ENCODE data around the gene NCSTN.

NCSTN gene

GRCh38 chr1:160342953-160343869, at the start of gene NCSTN, which contains the start of gene COPA:
Gene NCSTN (plus strand): TSS chr1:160343383. CDS start chr1:160343397, 14 bp downstream.
Gene COPA (minus strand): TSS chr1:160343250. CDS start chr1:160343170, 80 bp downstream.
- Histone ChIP-seq H3K4me3 (ENCODE audit: low read length in 2 of 2) (peak within 1 kb of the TSS; percentile 92 to 99), H3K9me3 (ENCODE audit: control insufficient read depth in 2 of 2, low read length in 2 of 2) (no peaks in the 10 kb centered on the region), H3K27ac (ENCODE audit: low read depth in 2 of 2, low read length in 2 of 2) (peak within 1 kb of the TSS; percentile 87 to 91), H3K4me1 (ENCODE audit: control insufficient read depth in 2 of 2, insufficient read depth in 2 of 2, low read length in 2 of 2) (peaks cover 23 to 29% of the 10 kb centered on the region in 2 donors), H3K27me3 (ENCODE audit: control insufficient read depth in 2 of 2, insufficient read depth in 2 of 2, low read length in 2 of 2) (no peaks in the 10 kb centered on the region), H3K9ac (ENCODE audit: low read depth in 1 of 2, low read length in 2 of 2) (peak within 1 kb of the TSS; percentile 97 to 99), H3K36me3 (ENCODE audit: control insufficient read depth in 2 of 2, insufficient read depth in 2 of 2, low read length in 2 of 2) (peaks cover 35 to 39% of the 10 kb centered on the region in 2 donors)

GRCh38 chr1:160296036-160296435, 47.1 kb upstream of the NCSTN start:
- Histone ChIP-seq H3K4me1 (ENCODE audit: control insufficient read depth in 2 of 2, insufficient read depth in 2 of 2, low read length in 2 of 2) (no peaks in the 10 kb centered on the region), H3K27ac (ENCODE audit: low read depth in 2 of 2, low read length in 2 of 2) (no peak overlapping the region), H3K36me3 (ENCODE audit: control insufficient read depth in 2 of 2, insufficient read depth in 2 of 2, low read length in 2 of 2) (peaks cover 80 to 84% of the 10 kb centered on the region in 2 donors), H3K27me3 (ENCODE audit: control insufficient read depth in 2 of 2, insufficient read depth in 2 of 2, low read length in 2 of 2) (no peaks in the 10 kb centered on the region), H3K4me3 (ENCODE audit: low read length in 2 of 2) (no peak overlapping the region), H3K9ac (ENCODE audit: low read depth in 1 of 2, low read length in 2 of 2) (no peak overlapping the region), H3K9me3 (ENCODE audit: control insufficient read depth in 2 of 2, low read length in 2 of 2) (no peaks in the 10 kb centered on the region)

DNA sequence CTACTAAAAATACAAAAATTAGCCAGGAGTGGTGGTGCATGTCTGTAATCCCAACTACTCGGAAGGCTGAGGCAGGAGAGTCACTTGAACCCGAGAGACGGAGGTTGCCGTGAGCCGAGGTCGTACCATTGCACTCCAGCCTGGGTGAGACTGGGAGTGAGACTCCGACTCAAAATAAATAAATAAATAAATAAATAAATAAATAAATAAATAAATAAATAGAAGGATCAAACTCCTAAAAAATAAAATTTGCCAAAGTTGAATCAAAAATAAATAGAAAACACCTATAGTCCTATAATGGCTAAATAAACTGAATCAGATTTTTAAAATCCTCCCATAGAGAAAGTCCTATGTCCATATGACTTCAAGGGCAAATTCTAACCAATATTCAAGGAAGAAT, 43.0 kb upstream of the NCSTN start:
- no peaks in the 10 kb centered on the region for H3K9me3 ChIP-seq (ENCODE audit: control insufficient read depth in 2 of 2, low read length in 2 of 2)
- peaks cover 60 to 64% of the 10 kb centered on the region in 2 donors for H3K36me3 ChIP-seq (ENCODE audit: control insufficient read depth in 2 of 2, insufficient read depth in 2 of 2, low read length in 2 of 2)
- no peaks in the 10 kb centered on the region for H3K4me1 ChIP-seq (ENCODE audit: control insufficient read depth in 2 of 2, insufficient read depth in 2 of 2, low read length in 2 of 2)
- H3K9ac ChIP-seq (ENCODE audit: low read depth in 1 of 2, low read length in 2 of 2): no peak overlapping the region
- H3K27ac ChIP-seq (ENCODE audit: low read depth in 2 of 2, low read length in 2 of 2): no peak overlapping the region
- H3K4me3 ChIP-seq (ENCODE audit: low read length in 2 of 2): no peak overlapping the region
- H3K27me3 ChIP-seq (ENCODE audit: control insufficient read depth in 2 of 2, insufficient read depth in 2 of 2, low read length in 2 of 2): no peaks in the 10 kb centered on the region

- H3K27ac ChIP-seq (ENCODE audit: low read depth in 2 of 2, low read length in 2 of 2): no peak overlapping the region
- H3K9ac ChIP-seq (ENCODE audit: low read depth in 1 of 2, low read length in 2 of 2): no peak overlapping the region
- no peaks in the 10 kb centered on the region for H3K27me3 ChIP-seq (ENCODE audit: control insufficient read depth in 2 of 2, insufficient read depth in 2 of 2, low read length in 2 of 2)
- H3K4me3 ChIP-seq (ENCODE audit: low read length in 2 of 2): no peak overlapping the region
- H3K4me1 ChIP-seq (ENCODE audit: control insufficient read depth in 2 of 2, insufficient read depth in 2 of 2, low read length in 2 of 2): no peaks in the 10 kb centered on the region
- H3K36me3 ChIP-seq (ENCODE audit: control insufficient read depth in 2 of 2, insufficient read depth in 2 of 2, low read length in 2 of 2): peaks cover 79 to 85% of the 10 kb centered on the region in 2 donors
- H3K9me3 ChIP-seq (ENCODE audit: control insufficient read depth in 2 of 2, low read length in 2 of 2): no peaks in the 10 kb centered on the region
These were observed 35.9 kb upstream of the NCSTN start for GRCh38 chr1:160307118-160307791.

GRCh38 chr1:160308451-160309184, 34.6 kb upstream of the NCSTN start:
- H3K27me3 ChIP-seq (ENCODE audit: control insufficient read depth in 2 of 2, insufficient read depth in 2 of 2, low read length in 2 of 2): no peaks in the 10 kb centered on the region
- H3K4me3 ChIP-seq (ENCODE audit: low read length in 2 of 2): no peak overlapping the region
- peaks cover 81 to 85% of the 10 kb centered on the region in 2 donors for H3K36me3 ChIP-seq (ENCODE audit: control insufficient read depth in 2 of 2, insufficient read depth in 2 of 2, low read length in 2 of 2)
- no peak overlapping the region for H3K27ac ChIP-seq (ENCODE audit: low read depth in 2 of 2, low read length in 2 of 2)
- no peaks in the 10 kb centered on the region for H3K4me1 ChIP-seq (ENCODE audit: control insufficient read depth in 2 of 2, insufficient read depth in 2 of 2, low read length in 2 of 2)
- no peak overlapping the region for H3K9ac ChIP-seq (ENCODE audit: low read depth in 1 of 2, low read length in 2 of 2)
- H3K9me3 ChIP-seq (ENCODE audit: control insufficient read depth in 2 of 2, low read length in 2 of 2): no peaks in the 10 kb centered on the region

DNA sequence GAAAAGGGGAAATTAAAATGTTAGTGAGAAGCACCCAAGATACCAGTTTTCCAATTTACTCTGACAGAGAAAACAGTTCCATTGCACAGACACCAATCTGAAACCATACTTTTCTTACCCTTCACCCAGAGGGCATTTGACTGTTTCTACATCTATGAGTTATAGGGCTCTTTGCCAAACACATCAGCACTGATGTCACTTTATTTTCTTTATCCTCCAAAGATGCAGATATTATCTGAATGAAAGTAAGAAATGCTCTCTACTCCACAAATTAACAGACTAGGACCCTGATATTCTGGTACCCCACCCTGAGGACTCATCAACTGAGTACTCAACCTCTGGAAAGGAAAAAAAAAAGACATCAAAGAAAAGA, 34.0 kb upstream of the NCSTN start:
- no peaks in the 10 kb centered on the region for H3K9me3 ChIP-seq (ENCODE audit: control insufficient read depth in 2 of 2, low read length in 2 of 2)
- H3K27ac ChIP-seq (ENCODE audit: low read depth in 2 of 2, low read length in 2 of 2): no peak overlapping the region
- H3K9ac ChIP-seq (ENCODE audit: low read depth in 1 of 2, low read length in 2 of 2): no peak overlapping the region
- no peaks in the 10 kb centered on the region for H3K4me1 ChIP-seq (ENCODE audit: control insufficient read depth in 2 of 2, insufficient read depth in 2 of 2, low read length in 2 of 2)
- no peak overlapping the region for H3K4me3 ChIP-seq (ENCODE audit: low read length in 2 of 2)
- no peaks in the 10 kb centered on the region for H3K27me3 ChIP-seq (ENCODE audit: control insufficient read depth in 2 of 2, insufficient read depth in 2 of 2, low read length in 2 of 2)
- H3K36me3 ChIP-seq (ENCODE audit: control insufficient read depth in 2 of 2, insufficient read depth in 2 of 2, low read length in 2 of 2): peaks cover 84 to 87% of the 10 kb centered on the region in 2 donors

GRCh38 chr1:160309571-160309970, 33.6 kb upstream of the NCSTN start:
- Histone ChIP-seq H3K27me3 (ENCODE audit: control insufficient read depth in 2 of 2, insufficient read depth in 2 of 2, low read length in 2 of 2) (no peaks in the 10 kb centered on the region), H3K36me3 (ENCODE audit: control insufficient read depth in 2 of 2, insufficient read depth in 2 of 2, low read length in 2 of 2) (peaks cover 84 to 87% of the 10 kb centered on the region in 2 donors), H3K9me3 (ENCODE audit: control insufficient read depth in 2 of 2, low read length in 2 of 2) (no peaks in the 10 kb centered on the region), H3K9ac (ENCODE audit: low read depth in 1 of 2, low read length in 2 of 2) (no peak overlapping the region), H3K27ac (ENCODE audit: low read depth in 2 of 2, low read length in 2 of 2) (no peak overlapping the region), H3K4me3 (ENCODE audit: low read length in 2 of 2) (no peak overlapping the region), H3K4me1 (ENCODE audit: control insufficient read depth in 2 of 2, insufficient read depth in 2 of 2, low read length in 2 of 2) (no peaks in the 10 kb centered on the region)

DNA sequence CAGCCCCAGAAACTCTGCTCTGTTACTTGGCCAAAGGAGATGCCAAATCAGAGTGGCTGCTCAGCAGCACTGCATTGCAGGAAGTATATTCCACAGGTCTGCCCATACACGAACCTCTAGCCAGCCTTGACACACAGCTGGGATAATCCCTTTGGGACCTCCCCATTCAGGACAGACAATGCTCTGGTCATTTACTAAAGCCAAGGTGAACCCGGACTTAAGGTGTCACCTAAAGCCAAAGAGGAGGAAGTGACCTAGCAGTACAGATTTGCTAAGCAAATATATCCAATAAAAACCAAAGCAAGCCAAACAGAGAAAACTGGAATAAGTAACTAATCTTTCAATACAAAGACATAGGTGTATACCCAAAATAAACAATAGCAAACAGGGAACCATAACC, 27.8 kb upstream of the NCSTN start:
- H3K9ac ChIP-seq (ENCODE audit: low read depth in 1 of 2, low read length in 2 of 2): no peak overlapping the region
- no peak overlapping the region for H3K4me3 ChIP-seq (ENCODE audit: low read length in 2 of 2)
- H3K9me3 ChIP-seq (ENCODE audit: control insufficient read depth in 2 of 2, low read length in 2 of 2): no peaks in the 10 kb centered on the region

DNA sequence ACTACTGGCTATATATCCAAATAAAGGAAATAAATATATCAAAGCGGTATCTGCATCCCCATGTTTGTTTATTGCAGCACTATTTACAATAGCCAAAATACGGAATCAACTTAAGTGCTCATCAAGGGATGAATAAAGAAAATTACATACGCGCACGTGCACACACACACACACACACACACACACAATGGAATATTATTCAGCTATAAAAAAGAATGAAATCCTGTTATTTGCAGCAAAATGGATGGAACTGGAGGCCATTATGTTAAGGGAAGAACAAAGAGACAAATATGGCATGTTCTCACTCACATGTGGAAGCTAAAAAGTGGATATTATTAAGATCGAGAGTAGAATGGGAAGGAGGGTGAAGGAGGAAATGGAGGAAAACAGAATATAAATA, 20.4 kb upstream of the NCSTN start:
- Histone ChIP-seq H3K36me3 (ENCODE audit: control insufficient read depth in 2 of 2, insufficient read depth in 2 of 2, low read length in 2 of 2) (peaks cover 50 to 63% of the 10 kb centered on the region in 2 donors), H3K27ac (ENCODE audit: low read depth in 2 of 2, low read length in 2 of 2) (no peak overlapping the region), H3K9me3 (ENCODE audit: control insufficient read depth in 2 of 2, low read length in 2 of 2) (no peaks in the 10 kb centered on the region), H3K4me1 (ENCODE audit: control insufficient read depth in 2 of 2, insufficient read depth in 2 of 2, low read length in 2 of 2) (no peaks in the 10 kb centered on the region), H3K4me3 (ENCODE audit: low read length in 2 of 2) (no peak overlapping the region), H3K27me3 (ENCODE audit: control insufficient read depth in 2 of 2, insufficient read depth in 2 of 2, low read length in 2 of 2) (no peaks in the 10 kb centered on the region), H3K9ac (ENCODE audit: low read depth in 1 of 2, low read length in 2 of 2) (no peak overlapping the region)

More for the DNA sequence above, 27.8 kb upstream of the NCSTN start:
- Histone ChIP-seq H3K27ac (ENCODE audit: low read depth in 2 of 2, low read length in 2 of 2) (no peak overlapping the region), H3K27me3 (ENCODE audit: control insufficient read depth in 2 of 2, insufficient read depth in 2 of 2, low read length in 2 of 2) (no peaks in the 10 kb centered on the region), H3K36me3 (ENCODE audit: control insufficient read depth in 2 of 2, insufficient read depth in 2 of 2, low read length in 2 of 2) (peaks cover 64 to 69% of the 10 kb centered on the region in 2 donors), H3K4me1 (ENCODE audit: control insufficient read depth in 2 of 2, insufficient read depth in 2 of 2, low read length in 2 of 2) (no peaks in the 10 kb centered on the region)
